Subcutaneous abdominal adipose tissue (tissue), 5 donors: Measurements from ENCODE around the gene ZNF177.

Experiments used
- H3K27ac ChIP-seq: one replicate; pipeline ENCODE4 v1.7.0; 2013; ENCODE audit warnings: low read depth, mild to moderate bottlenecking, inconsistent platforms, low read length, moderate library complexity
- H3K27me3 ChIP-seq, 5 donors: one replicate each; pipeline ENCODE4 v1.7.0; 2013; ENCODE audit warnings: low read length in 5 of 5, inconsistent platforms in 1 of 5; ENCODE audit not compliant: control insufficient read depth in 5 of 5, insufficient read depth in 4 of 5
- H3K36me3 ChIP-seq, 5 donors: one replicate each; pipeline ENCODE4 v1.7.0; 2013; ENCODE audit warnings: low read length in 5 of 5; ENCODE audit not compliant: control insufficient read depth in 5 of 5, insufficient read depth in 5 of 5
- H3K4me1 ChIP-seq, 5 donors: one replicate each; pipeline ENCODE4 v1.7.0; 2013; ENCODE audit warnings: low read length in 5 of 5, mild to moderate bottlenecking in 3 of 5, moderate library complexity in 1 of 5; ENCODE audit not compliant: control insufficient read depth in 5 of 5, insufficient read depth in 5 of 5
- H3K4me3 ChIP-seq, 5 donors: one replicate each; pipeline ENCODE4 v1.7.0; 2013; ENCODE audit warnings: low read length in 5 of 5, low read depth in 1 of 5
- H3K9ac ChIP-seq, 5 donors: one replicate each; pipeline ENCODE4 v1.7.0; 2013; ENCODE audit warnings: low read length in 5 of 5, mild to moderate bottlenecking in 4 of 5, moderate library complexity in 3 of 5
- H3K9me3 ChIP-seq, 5 donors: one replicate each; pipeline ENCODE4 v1.7.0; 2013; ENCODE audit warnings: low read length in 5 of 5; ENCODE audit not compliant: control insufficient read depth in 5 of 5
- donor health status: healthy.
- donor health status: healthy.
- donor health status: healthy.
- donor health status: healthy.
- donor health status: healthy.

Gene ZNF177

DNA sequence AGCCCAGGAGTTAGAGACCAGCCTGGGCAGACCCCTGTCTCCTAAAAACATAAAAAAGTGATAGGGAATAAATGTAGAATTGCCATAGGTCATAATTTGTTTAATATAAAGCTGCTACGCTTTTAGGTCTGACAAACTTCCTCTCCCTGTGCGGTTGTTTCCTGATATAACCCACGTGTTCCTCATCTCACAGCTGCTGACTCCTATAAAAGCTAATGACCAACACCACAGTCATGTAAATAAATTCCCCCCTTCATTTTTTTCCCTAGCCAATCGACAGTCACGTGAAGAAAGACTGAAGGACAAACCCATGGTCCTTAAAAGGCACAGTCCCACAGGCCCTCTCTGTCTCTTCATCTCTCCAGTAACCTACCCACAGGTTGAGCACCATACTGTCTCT, 45.0 kb downstream of the ZNF177 start:
- H3K27me3 ChIP-seq, result no peaks in the 10 kb centered on the region
- H3K9me3 ChIP-seq, result peaks cover 43 to 85% (median 75%) of the 10 kb centered on the region in 5 donors
- peak overlapping the region; percentile 24 to 75 (median 51) for H3K4me3 ChIP-seq

DNA sequence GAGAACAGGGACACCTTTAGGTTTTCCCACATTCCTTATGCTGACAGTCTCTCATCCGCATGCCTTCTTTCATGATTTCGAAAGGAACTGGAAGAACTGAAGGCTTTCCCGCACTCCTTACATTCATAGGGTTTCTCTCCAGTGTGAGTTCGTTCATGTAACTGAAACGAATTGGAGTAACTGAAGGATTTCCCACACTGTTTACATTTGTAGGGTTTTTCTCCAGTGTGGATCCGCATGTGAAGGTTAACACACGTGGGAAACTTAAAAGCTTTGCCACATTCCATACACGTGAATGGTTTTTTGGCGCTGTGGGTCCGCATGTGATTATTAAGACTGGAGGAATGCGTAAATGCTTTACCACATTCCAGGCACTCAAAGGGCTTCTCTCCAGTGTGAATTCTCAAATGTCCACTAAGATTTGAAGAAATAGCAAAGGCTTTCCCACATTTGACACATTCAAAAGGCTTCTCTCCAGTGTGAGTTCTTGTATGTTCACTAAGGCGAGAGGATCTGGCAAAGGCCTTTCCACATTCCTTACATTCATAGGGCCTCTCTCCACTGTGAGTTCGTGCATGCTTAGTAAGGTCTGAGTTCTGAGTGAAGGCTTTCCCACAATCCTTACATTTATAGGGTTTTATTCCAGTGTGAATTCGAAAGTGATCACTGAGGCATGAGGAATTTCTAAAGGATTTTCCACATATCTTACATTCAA, 50.6 kb downstream of the ZNF177 start:
- peaks cover 0 to 16% (median 0%) of the 10 kb centered on the region in 5 donors for H3K4me1 ChIP-seq
- peaks cover 63 to 88% (median 76%) of the 10 kb centered on the region in 5 donors for H3K9me3 ChIP-seq
- H3K27me3 ChIP-seq, result peaks cover 0 to 3% (median 0%) of the 10 kb centered on the region in 5 donors
- H3K4me3 ChIP-seq, result peak overlapping the region; percentile 31 to 62 (median 57)
- peak overlapping the region in 1 of 5 donors; percentile 66 for H3K9ac ChIP-seq
- H3K36me3 ChIP-seq, result peaks cover 49 to 62% (median 61%) of the 10 kb centered on the region in 5 donors
- H3K27ac ChIP-seq, result no peak overlapping the region

More for the DNA sequence above, 45.0 kb downstream of the ZNF177 start:
- Histone ChIP-seq H3K4me1 (peaks cover 3 to 17% (median 10%) of the 10 kb centered on the region in 5 donors), H3K36me3 (peaks cover 5 to 12% (median 6%) of the 10 kb centered on the region in 5 donors), H3K9ac (no peak overlapping the region), H3K27ac (no peak overlapping the region)

DNA sequence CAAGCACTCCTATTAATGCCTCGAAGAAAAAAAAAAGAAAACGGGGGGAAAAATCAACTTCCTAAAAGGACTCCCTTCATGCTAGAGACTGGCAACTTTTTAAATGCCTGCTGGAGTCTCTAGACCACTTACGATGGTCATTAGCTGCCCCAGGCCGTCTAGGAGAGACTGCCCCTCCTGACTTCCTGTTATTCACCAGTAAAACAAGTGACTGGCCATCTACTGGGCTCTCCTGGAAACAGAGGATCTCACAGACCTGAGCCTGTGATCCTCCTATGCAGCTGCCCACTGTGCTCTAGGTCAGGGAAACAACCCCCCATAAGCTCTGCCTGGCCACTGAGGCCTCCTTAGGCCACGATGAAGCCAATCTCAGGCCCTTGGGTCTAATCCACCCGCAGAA, 65.1 kb downstream of the ZNF177 start:
- Histone ChIP-seq H3K9ac (no peak overlapping the region), H3K27ac (no peak overlapping the region), H3K9me3 (peaks cover 2 to 26% (median 7%) of the 10 kb centered on the region in 5 donors), H3K4me1 (no peaks in the 10 kb centered on the region), H3K36me3 (peaks cover 13 to 80% (median 70%) of the 10 kb centered on the region in 5 donors), H3K27me3 (no peaks in the 10 kb centered on the region), H3K4me3 (no peak overlapping the region)

DNA sequence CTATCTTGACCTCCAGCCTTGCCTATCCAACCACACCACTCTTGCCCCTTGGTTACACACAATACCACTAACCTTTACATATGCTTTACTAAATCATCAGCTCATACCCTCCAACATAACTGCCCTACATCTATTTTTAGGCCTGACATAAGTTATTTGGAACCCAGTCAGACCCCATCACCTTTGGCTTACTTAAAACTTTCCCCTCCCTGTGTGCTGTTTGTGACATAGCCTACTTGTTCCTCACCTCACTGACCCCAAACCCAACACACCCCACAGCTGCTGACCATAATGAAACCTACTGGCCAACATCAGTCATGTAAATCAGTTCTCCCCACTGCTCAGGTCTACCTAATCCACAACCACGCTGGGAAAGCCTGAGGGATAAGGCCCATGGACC, 67.6 kb downstream of the ZNF177 start:
- Histone ChIP-seq H3K27me3 (no peaks in the 10 kb centered on the region), H3K36me3 (peaks cover 6 to 60% (median 50%) of the 10 kb centered on the region in 5 donors), H3K4me1 (peaks cover 5 to 15% (median 13%) of the 10 kb centered on the region in 5 donors), H3K27ac (no peak overlapping the region), H3K9me3 (peaks cover 0 to 11% (median 0%) of the 10 kb centered on the region in 5 donors), H3K9ac (no peak overlapping the region), H3K4me3 (no peak overlapping the region)

DNA sequence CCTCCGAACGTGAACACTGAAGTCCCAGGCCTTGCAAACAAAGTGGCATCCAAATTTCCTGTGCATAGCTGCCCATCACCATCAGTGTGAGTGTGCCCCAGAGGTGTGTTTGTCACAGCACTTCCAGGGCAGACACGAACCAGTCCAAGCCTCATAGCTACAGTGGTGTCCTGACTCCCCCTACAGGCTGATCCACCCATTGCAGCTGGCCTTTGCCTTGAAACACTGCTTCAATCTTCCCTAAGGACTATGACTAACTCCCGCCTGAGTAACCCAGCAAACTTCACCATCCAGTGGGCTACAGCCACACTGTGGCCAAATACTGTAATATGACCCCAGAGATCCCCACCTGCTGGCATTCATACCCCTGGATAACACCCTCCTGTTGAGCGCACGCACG, 68.7 kb downstream of the ZNF177 start:
- Histone ChIP-seq H3K9me3 (peaks cover 0 to 5% (median 0%) of the 10 kb centered on the region in 5 donors), H3K4me1 (peaks cover 5 to 24% (median 21%) of the 10 kb centered on the region in 5 donors), H3K27me3 (no peaks in the 10 kb centered on the region), H3K27ac (no peak overlapping the region), H3K36me3 (peaks cover 5 to 51% (median 44%) of the 10 kb centered on the region in 5 donors), H3K4me3 (no peak overlapping the region), H3K9ac (no peak overlapping the region)
